Neural crest cell (in vitro differentiated cells): ENCODE measurements around the gene HPX. TPM values are rescaled to one million over a fixed set of nuclear protein-coding genes. Genes with fewer than 3 reads are reported as not detected.

Experiments used
- DNase-seq: peaks from one replicate; pipeline ENCODE4 v3.0.0; 2021; ENCODE audit warnings: low read depth, mixed read lengths, low spot score
- H3K27ac Mint-ChIP-seq: one replicate; pipeline ENCODE4 v1.8.0; 2021; ENCODE audit warnings: mild to moderate bottlenecking, mixed read lengths; ENCODE audit not compliant: unreplicated experiment
- H3K27me3 Mint-ChIP-seq: 2 replicates; pipeline ENCODE4 v1.8.0; 2021; ENCODE audit warnings: low read depth, mild to moderate bottlenecking, mixed read lengths
- H3K36me3 Mint-ChIP-seq: 2 replicates; pipeline ENCODE4 v1.8.0; 2021; ENCODE audit warnings: low read depth, mild to moderate bottlenecking, mixed read lengths
- H3K4me1 Mint-ChIP-seq: 2 replicates; pipeline ENCODE4 v1.8.0; 2021; ENCODE audit warnings: mixed read lengths
- H3K4me3 Mint-ChIP-seq: one replicate; pipeline ENCODE4 v1.8.0; 2021; ENCODE audit warnings: mild to moderate bottlenecking, mixed read lengths
- H3K9me3 Mint-ChIP-seq: 2 replicates; pipeline ENCODE4 v1.8.0; 2021; ENCODE audit warnings: mixed read lengths
- CTCF ChIP-seq: fragments of 200-600 bp; sonication (generic); conservative IDR thresholded peaks from 2 replicates; pipeline ENCODE4 v1.5.0; 2021; ENCODE audit warnings: antibody characterized with exemption, mild to moderate bottlenecking
- total RNA-seq: library from RNA; stranded (reverse); gene quantifications from 2 replicates; pipeline ENCODE4 v1.2.1, GENCODE V29; 2021

The HPX gene
- total RNA-seq, 1 donor from 2014 or later, result 4.3 TPM

- Mint-ChIP-seq H3K36me3 (peaks cover 3% of the 10 kb centered on the region), H3K4me1 (no peaks in the 10 kb centered on the region), H3K27ac (no peak overlapping the region), H3K9me3 (no peaks in the 10 kb centered on the region), H3K4me3 (no peak overlapping the region), H3K27me3 (no peaks in the 10 kb centered on the region)
- no peak for DNase-seq
- no peak for TF ChIP-seq CTCF
These were observed 17.7 kb upstream of the HPX start for GRCh38 chr11:6458352-6459098.

- Mint-ChIP-seq H3K4me3 (no peak overlapping the region), H3K36me3 (peaks cover 3% of the 10 kb centered on the region), H3K27me3 (no peaks in the 10 kb centered on the region), H3K9me3 (no peaks in the 10 kb centered on the region), H3K27ac (no peak overlapping the region), H3K4me1 (no peaks in the 10 kb centered on the region)
- DNase-seq, result no peak
- no peak for TF ChIP-seq CTCF
These were observed 17.0 kb upstream of the HPX start for GRCh38 chr11:6457581-6458320.

DNA sequence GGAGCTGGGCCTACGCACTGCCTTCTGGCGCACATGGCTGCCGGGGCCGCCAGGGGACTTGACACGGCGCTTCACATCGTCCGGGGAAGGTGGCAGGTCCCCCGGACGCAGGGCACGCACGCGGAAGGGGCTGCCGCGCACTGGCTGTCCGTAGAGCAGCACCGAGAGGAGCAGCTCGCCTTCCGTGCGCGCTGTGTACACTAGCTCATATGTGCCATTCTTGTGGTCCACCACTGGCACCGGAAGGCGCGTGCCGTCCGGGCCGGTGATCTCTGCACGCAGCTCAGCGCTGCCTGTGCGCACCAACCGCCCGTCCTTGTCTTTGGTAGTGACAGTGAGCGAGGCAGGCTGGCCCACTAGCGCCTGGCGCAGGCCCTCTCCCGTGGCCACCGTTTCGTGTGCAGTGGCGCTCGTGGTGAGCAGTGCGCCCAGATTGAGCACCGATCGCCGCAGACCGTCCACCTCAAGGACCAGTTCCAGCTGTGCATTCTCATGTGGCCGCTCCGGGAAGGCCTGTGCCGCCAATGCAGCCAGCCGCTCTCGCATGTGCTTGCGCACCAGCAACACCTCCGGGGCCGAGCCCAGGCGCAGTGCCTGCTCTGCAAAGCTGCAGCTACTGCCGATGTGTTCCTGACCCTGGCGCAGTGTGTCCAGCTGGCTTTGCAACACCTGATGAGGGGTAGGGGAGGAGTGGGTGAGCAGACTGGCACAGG lies 15.7 kb upstream of the HPX start:
- Mint-ChIP-seq H3K4me1 (no peaks in the 10 kb centered on the region), H3K27ac (no peak overlapping the region), H3K36me3 (peaks cover 3% of the 10 kb centered on the region), H3K4me3 (no peak overlapping the region), H3K27me3 (no peaks in the 10 kb centered on the region), H3K9me3 (no peaks in the 10 kb centered on the region)
- no peak for DNase-seq
- no peak for TF ChIP-seq CTCF

GRCh38 chr11:6455070-6455469 lies 14.3 kb upstream of the HPX start:
- Mint-ChIP-seq H3K36me3 (no peaks in the 10 kb centered on the region), H3K9me3 (no peaks in the 10 kb centered on the region), H3K4me1 (no peaks in the 10 kb centered on the region), H3K27ac (no peak overlapping the region), H3K27me3 (no peaks in the 10 kb centered on the region), H3K4me3 (no peak overlapping the region)
- TF ChIP-seq CTCF, result no peak
- DNase-seq, result no peak

DNA sequence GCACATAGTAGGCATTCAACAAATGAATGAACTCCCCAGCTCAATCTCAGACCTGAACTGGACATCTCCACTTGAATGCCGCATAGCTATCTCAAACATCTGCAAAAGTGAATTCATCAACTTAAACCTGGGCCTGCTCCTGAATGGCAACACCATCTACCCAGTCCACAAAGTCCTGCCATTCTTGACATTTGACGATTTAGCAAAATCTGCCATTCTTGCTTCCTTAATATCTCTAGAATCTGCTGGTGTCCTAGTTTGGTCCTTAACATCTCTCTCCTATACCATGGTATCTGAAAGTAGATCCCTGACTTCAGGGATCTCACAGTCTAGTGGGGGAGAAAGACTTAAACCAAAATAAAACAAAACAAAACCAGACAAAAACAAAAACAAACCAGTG lies 12.4 kb upstream of the HPX start:
- no peaks in the 10 kb centered on the region for H3K36me3 Mint-ChIP-seq
- no peak overlapping the region for H3K4me3 Mint-ChIP-seq
- H3K4me1 Mint-ChIP-seq, result no peaks in the 10 kb centered on the region
- no peak for TF ChIP-seq CTCF
- DNase-seq, result no peak
- no peaks in the 10 kb centered on the region for H3K9me3 Mint-ChIP-seq
- H3K27ac Mint-ChIP-seq, result no peak overlapping the region
- no peaks in the 10 kb centered on the region for H3K27me3 Mint-ChIP-seq
